HG03108 (cell line): ENCODE results near the gene PROM2.
"Not testable (repeated sequence)": the region's sequence is repeated elsewhere in the genome, so short reads cannot be mapped to it uniquely, and the experiment has no call there.

Experiments used
- ATAC-seq: cut with Tn5 transposase; IDR thresholded peaks from one replicate; pipeline ENCODE4 v1.9.1; 2021; ENCODE audit warnings: moderate library complexity; ENCODE audit not compliant: unreplicated experiment

PROM2 gene

GRCh38 chr2:95269036-95269680, 5.1 kb upstream of the PROM2 start:
- no peak for ATAC-seq

DNA sequence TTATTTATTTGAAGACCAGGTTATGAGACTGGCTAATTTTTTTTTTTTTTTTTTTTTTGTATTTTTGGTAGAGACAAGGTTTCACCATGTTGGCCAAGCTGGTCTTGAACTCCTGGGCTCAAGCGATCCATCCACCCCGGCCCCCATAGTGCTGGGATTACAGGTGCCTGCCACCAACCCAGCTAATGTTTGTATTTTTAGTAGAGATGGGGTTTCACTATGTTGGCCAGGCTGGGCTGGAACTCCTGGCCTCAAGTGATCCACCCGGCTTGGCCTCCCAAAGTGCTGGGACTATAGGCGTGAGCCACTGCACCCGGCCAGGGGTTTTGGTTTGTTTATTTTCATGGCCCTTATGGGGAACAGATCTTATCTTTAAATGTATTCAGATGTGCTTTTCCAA, 4.5 kb upstream of the PROM2 start:
- not testable (repeated sequence) for ATAC-seq

GRCh38 chr2:95270541-95271081, 3.6 kb upstream of the PROM2 start:
- no peak for ATAC-seq

- ATAC-seq: no peak
Measured at GRCh38 chr2:95271381-95271971, 2.8 kb upstream of the PROM2 start.

DNA sequence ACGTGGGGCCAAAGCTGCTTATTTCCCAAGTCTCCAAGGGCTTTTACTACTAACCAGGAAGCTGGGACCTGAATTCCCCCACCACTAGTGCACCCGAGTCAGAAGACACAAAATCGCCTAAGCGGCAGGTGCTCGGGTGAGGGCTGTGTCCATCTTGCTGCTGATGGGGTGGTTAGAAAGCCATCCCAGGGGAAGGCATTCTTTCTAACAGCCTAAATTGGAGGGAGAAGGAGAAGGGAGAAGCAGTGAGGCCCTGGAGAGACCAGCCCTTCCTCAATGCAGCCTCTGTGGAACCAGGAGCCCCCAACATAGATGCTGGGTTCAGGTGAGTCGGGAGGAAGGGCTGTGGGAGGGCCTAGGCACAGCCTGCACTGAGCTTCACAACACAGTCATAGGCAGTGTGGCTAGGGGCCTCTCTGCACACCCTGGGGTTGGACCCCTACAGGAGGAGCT, 1.9 kb upstream of the PROM2 start:
- ATAC-seq: no peak

DNA sequence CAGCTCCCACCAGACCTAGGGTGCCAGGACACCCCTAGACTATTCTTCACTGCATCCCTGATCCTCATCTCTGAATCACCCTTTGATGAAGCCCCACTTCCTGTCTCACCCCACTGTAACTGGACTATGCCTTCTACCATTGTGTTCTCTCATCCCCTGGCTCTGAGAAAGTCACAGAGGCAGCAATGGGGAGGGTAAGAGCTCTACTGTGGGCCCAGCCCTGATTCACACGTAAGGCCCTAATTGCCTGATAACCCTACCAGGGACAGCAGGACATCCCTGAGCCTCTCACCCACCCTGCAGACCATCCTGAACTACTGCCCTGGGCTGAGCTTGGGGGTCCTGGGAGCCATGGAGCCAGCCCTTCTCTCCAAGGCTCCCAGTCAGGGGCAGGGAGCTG, 1.5 kb upstream of the PROM2 start:
- ATAC-seq: no peak

DNA sequence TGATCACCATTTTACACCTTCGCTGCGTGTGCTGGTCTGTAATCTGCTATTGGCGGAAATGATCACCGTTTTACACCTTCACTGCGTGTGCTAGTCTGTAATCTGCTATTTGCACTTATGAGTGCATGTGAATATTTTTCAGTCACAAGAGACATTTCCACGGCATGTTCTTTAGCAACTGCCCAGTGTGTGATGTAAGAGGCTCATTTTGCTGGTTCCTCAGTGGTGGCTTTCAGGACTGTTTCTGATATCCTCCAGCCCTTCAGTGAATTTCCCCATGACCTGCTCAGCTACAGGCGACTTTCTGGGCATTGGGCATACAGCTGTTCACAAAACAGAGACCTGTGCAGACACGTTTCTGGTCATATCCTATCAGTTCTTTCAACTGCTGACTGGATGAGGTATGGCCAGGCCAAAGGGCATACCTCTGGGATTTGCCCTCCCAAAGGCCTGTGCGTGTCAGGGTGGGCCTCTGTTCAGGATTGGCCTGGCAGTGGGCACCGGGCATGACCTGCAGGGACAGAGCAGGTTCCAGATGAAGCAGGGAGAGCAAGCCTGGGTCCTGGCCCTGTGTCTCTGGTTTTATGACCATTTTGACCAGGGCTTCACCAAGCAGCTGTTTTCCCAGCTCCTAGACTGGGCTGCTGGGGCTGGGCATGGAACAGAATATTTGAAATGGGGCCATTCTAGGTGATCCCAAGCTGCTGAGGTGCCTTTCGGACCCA, 521 bp upstream of the PROM2 start:
- ATAC-seq: no peak

DNA sequence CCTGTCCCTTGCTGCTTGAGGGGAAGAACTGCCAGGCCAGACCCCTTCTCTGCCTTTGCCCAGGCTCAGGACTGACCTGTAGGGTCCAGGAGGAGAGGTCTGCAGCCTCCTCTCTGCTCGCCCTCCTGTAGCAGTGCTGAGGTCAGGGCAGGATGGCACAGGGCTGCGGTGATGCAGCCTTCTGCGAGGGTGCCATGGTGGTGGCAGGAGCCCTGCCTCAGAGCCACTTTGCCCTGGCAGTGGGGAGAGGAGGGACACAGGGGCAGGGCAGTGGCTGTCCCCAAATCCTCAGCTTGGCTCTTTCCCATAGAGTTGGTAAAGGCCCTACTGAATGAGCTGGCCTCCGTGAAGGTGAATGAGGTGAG, 884 bp downstream of the PROM2 start:
- ATAC-seq: no peak

DNA sequence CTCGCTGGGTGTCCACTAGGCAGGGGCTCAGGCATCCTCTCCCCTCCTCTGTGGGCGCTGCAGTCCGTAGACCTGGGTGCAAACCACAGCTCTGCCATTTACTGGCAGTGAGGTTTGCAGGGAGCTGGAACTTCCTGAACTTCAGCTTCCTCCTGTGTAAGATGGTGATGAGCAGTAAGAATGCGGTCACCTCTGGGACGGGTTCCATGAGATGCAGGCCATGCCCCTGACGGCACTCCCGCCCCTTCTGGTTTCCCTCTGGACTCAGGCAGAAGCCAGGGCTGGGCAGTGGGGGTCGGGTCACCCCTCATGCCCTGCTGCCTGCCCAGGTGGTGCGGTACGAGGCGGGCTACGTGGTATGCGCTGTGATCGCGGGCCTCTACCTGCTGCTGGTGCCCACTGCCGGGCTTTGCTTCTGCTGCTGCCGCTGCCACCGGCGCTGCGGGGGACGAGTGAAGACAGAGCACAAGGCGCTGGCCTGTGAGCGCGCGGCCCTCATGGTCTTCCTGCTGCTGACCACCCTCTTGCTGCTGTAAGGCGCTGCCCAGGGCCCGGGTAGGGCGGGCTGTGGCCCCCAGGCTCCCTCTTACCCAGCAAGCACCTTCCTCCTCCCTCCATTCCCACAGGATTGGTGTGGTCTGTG, 1.5 kb downstream of the PROM2 start:
- ATAC-seq: no peak

DNA sequence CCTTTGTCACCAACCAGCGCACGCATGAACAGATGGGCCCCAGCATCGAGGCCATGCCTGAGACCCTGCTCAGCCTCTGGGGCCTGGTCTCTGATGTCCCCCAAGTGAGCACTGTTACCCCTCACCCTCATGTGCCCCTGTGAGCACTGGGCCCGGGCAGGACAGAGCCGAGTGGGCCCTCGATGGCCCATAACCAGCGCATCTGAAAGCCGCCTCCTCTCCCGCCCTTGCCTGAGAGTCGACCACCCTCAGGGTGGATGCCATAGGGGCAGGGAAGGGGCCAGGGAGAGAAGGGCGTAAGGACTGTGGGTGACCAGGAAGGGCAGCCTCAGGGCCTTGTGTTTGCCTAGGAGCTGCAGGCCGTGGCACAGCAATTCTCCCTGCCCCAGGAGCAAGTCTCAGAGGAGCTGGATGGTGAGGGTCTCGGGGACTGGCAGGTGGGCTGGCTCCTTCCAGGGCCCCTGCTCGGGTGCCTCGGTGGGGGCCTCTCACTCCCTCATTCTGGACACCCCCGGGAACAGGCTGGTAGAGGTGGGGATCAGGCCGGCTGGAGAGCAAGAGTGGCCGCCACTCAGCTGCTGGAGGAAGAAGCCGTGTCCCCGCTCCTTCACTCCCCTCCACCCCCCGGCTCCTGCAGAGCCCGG, 2.1 kb downstream of the PROM2 start:
- no peak for ATAC-seq

- ATAC-seq: no peak
Measured at GRCh38 chr2:95276888-95277245, 2.6 kb downstream of the PROM2 start.

DNA sequence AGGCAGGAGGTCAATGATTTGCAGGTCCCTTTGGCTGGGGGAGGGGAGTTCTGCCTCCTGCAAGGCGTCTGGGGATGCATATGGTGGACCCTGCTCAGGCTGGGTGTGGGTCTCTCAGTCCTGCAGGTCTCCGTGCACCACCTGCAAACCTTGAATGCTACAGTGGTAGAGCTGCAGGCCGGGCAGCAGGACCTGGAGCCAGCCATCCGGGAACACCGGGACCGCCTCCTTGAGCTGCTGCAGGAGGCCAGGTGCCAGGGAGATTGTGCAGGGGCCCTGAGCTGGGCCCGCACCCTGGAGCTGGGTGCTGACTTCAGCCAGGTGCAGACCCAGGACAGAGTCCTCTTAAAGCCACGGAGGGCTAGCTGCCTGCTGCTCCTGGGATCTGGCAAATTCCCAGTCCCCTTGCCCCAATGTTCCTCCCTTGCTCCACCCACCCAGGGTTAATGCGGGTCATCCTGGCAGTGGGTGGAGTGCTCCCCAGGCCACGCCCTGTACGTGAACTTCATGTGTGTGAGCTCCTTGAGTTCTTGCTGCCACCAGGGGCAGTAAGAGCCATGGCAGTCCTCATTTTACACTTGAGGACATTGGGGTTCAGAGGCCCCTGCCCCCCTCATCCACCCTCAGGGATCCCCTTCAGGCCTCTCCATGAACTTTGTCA, 3.1 kb downstream of the PROM2 start:
- no peak for ATAC-seq

DNA sequence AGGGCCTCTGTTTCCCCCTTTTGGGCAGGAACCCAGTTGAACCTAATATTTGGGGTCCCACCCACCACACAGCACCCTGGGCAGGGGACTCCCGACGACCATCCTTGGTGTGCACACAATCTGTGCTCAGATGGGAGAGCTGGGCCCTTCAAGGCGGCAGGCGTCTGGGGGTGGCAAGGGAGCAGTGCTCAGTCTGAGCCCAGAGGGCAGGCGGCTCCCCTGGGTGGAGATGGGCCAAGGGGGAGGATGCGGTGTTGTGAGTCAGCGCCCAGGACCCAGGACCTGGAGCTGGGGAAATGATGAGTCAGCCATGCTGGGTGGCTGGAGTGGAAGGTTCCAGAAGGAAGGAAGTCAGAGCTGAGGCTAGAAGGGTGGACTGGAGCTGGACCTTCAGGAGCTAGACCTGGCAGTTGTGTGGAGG, 3.8 kb downstream of the PROM2 start:
- no peak for ATAC-seq

DNA sequence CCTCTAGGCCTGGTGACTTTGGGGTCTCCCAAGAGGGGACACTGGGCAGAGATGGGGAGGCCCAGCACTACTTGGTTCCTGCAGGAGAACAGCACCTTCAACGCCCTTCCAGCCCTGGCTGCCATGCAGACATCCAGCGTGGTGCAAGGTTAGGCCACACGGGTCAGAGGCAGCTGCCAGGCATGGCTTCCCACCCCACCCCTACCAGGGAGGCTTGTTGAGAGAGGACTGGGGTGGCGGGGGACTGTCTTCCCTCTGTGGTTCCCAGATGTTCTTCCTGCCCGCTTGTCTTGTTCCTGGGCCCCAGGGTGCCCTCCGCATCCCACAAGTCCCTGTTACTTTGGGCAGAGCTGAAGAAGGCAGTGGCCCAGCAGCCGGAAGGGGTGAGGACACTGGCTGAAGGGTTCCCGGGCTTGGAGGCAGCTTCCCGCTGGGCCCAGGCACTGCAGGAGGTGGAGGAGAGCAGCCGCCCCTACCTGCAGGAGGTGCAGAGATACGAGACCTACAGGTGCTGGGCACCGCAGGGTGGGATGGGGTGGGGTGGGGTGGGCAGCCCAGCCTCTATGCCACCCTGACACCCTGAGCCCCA, 4.5 kb downstream of the PROM2 start:
- no peak for ATAC-seq

GRCh38 chr2:95279435-95280035, 5.3 kb downstream of the PROM2 start:
- no peak for ATAC-seq

GRCh38 chr2:95281071-95281470, 6.8 kb downstream of the PROM2 start:
- no peak for ATAC-seq

DNA sequence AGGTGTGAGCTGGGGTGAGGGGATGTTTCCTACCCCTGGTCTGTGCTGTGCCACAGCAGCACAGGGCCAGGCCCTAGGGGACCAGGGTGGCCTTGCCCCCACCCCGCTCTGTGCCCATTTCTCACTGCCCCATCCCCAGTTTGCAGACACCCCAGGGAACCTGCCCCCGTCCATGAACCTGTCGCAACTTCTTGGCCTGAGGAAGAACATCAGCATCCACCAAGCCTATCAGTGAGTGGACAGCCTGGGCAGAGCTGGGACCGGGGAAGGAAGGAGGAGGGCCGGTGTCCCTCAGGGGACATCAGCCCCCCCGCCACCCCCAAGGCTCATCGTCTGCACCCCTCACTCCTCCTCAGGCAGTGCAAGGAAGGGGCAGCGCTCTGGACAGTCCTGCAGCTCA, 7.5 kb downstream of the PROM2 start:
- ATAC-seq: no peak

DNA sequence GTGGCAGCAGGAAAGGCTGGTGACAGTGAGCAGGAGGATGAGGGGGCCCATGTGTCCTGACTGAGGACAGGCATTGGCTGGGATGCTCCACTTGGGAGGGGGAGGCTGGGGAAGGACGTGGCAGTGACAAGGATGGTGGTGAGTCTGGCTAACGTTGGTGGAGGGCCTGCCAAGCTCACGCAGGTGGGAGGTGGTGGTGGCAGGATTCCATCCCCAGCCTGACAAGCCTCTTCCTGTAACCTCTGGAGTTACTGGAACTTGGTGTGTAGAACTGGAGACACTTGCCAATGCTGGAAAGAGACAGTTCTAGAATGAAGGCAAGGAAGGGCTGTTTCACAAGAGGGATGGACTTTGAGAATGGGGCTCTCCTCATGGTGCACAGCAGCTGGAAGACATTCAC, 8.2 kb downstream of the PROM2 start:
- ATAC-seq: no peak

DNA sequence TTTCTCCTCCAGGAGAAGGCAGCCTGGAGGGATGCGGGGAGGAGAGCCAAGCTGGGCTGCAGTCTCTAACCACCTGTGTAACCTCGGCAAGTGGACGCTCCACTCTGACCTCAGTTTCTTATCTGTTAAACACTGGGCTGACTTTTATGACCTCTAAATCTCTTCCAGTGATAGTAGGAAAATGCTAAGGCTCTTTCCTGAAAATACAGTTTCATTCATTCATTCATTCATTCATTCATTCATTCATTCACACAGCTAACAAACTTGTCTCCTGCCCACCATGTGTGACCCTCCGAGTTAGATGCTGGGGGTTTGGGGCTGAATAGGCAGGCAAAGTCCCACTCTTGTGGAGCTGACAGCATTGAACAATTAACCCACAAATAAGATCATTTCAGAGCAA, 9.3 kb downstream of the PROM2 start:
- no peak for ATAC-seq
